ENCODE results near the gene DTX4.

DTX4 gene

DNA sequence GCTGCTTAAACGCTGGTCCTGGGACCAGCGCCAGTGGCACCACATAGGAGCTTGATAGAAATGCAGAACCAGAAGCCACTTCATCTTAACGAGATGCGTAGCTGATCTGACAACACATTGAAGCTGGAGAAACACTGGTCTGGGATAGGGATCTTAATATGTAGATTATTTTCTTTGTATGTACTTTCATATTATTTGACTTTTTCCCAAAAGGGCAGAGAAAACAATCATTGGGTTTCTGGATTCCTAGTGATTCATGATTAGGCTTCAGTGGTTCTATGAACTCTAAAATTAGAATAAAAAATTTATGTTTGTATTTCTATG is 28.5 kb downstream of the DTX4 start:
- ChIA-PET POLR2A (ENCODE audit: low non-redundant PET) (no interaction called here), CTCF (interaction anchor here (1.6 kb wide), 1 partner anchor 28 kb away, joined by 7 read pairs; the partner anchor contains the start of gene DTX4)
- no peak overlapping the region for H3K27ac ChIP-seq
- no peak for DNase-seq (ENCODE audit: low spot score)
- TF ChIP-seq CTCF (conservative IDR thresholded peaks at IDR 0.05; ENCODE audit: low read depth) = no peak

DNA sequence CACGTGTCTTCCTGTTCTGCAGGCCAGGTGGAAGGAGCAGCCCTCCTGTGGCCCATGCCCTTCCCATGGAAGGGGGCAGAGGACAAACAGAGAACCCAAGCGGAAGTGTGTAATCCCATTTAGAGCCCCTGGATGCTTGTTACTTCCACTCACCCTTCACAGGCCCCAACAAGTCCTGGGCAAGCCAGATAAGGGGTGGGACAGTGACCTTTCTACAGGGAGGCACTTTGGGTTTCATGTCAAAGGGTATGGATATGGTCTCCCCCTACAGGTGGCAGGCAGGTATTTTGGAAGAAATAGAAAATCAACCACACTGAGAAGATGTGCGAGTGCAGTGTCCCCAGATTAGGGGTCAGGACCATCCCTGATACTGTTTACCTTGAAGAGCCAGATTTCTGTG is 29.4 kb downstream of the DTX4 start:
- H3K27ac ChIP-seq = no peak overlapping the region
- POLR2A ChIA-PET (ENCODE audit: low non-redundant PET) = no interaction called here
- DNase-seq (ENCODE audit: low spot score) = peak; percentile 32
- CTCF ChIA-PET = interaction anchor here (0.6 to 3.1 kb wide), 3 partner anchors 21 to 30 kb away, joined by 3 to 15 read pairs (median 7); partner anchors contain the start of gene DTX4
- TF ChIP-seq CTCF (conservative IDR thresholded peaks at IDR 0.05; ENCODE audit: low read depth) = 0 out of 2 replicates have a peak, but pooled peaks have one; percentile 14

- CTCF ChIA-PET = interaction anchor here (3.1 kb wide), 1 partner anchor 33 kb away, joined by 15 read pairs; the partner anchor contains the start of gene DTX4
- TF ChIP-seq CTCF (conservative IDR thresholded peaks at IDR 0.05; ENCODE audit: low read depth) = no peak
- POLR2A ChIA-PET (ENCODE audit: low non-redundant PET) = no interaction called here
Observed at GRCh38 chr11:59204746-59205145, 32.8 kb downstream of the DTX4 start.

DNA sequence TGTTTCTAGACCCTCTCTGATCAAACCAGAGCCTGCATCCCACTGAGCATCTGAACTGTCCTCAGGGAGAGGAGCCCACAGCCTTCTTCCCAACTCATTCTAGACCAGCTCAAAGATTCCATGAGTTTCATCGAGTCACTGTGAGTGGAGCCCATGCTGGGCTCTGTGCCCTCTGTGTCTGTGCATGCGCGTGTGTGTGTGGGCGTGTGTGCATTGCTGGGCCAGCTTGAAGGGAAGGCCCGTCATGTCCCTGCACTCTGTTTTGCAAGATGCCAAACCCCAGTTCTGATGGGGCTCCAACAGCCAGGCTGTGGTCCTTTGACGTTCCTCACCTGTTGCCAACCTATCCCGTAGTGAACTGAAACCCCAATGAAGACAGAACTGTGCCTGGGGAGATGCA is 33.7 kb downstream of the DTX4 start:
- no peak overlapping the region for H3K27ac ChIP-seq
- ChIA-PET CTCF (interaction anchor here (0.7 to 2.3 kb wide), 3 partner anchors 16 to 220 kb away, joined by 3 to 24 read pairs (median 3); partner anchors contain the start of genes DTX4 and OR5A2), POLR2A (ENCODE audit: low non-redundant PET) (no interaction called here)
- TF ChIP-seq CTCF (conservative IDR thresholded peaks at IDR 0.05; ENCODE audit: low read depth) = no peak
- DNase-seq (ENCODE audit: low spot score) = no peak

More at GRCh38 chr11:59204746-59205145, 32.8 kb downstream of the DTX4 start:
- no peak overlapping the region for H3K27ac ChIP-seq
- no peak for DNase-seq (ENCODE audit: low spot score)

- POLR2A ChIA-PET (ENCODE audit: low non-redundant PET) = no interaction called here
- DNase-seq (ENCODE audit: low spot score) = no peak
- peak; percentile 23; the same call in 1 of the 2 replicates for TF ChIP-seq CTCF (conservative IDR thresholded peaks at IDR 0.05; ENCODE audit: low read depth)
- CTCF ChIA-PET = interaction anchor here (0.6 to 2.3 kb wide), 6 partner anchors 15 to 1283 kb away, joined by 3 to 24 read pairs (median 3); partner anchors contain the start of genes DTX4 and OR5A2
- H3K27ac ChIP-seq = no peak overlapping the region
Observed at GRCh38 chr11:59206635-59207034, 34.7 kb downstream of the DTX4 start.

DNA sequence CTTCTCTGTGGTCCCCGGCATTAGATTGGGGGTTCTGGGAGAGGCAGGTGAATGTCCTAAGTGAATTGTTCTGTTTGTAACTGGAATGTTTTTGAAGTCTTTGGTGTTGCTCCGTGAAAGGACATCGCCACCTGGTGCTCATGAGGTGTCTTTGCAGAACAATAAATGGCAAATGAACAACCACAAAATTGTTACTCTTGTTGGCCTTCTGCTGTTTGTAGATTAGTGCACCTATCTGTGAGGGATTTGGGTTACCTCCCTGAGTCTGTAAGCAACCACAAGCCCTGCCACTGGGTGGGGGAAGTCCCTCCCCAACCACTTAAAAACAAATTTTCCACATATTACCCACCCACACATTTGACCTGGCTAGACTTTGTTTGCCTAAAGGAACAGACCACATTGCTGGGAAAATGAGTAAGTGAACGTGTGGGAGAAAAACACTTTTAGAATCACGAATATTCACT is 36.1 kb downstream of the DTX4 start:
- peak; percentile 52 for DNase-seq (ENCODE audit: low spot score)
- POLR2A ChIA-PET (ENCODE audit: low non-redundant PET) = no interaction called here
- no peak overlapping the region for H3K27ac ChIP-seq
- peak; percentile 84 for TF ChIP-seq CTCF (conservative IDR thresholded peaks at IDR 0.05; ENCODE audit: low read depth)
- CTCF ChIA-PET = no interaction called here
